Stomach (tissue), 4 donors: ENCODE results near the gene GARS1.

Experiments
- POLR2A ChIP-seq, 4 donors: fragments of 450-650 bp; IDR thresholded peaks; one replicate each; pipeline ENCODE4 v1.6.1; 2016; ENCODE audit warnings: antibody characterized with exemption in 4 of 4, control low read depth in 2 of 4, mild to moderate bottlenecking in 1 of 4, moderate library complexity in 1 of 4
- POLR2AphosphoS5 ChIP-seq, 3 donors: sonication (generic); formaldehyde crosslinking; IDR thresholded peaks; one replicate each; pipeline ENCODE4 v1.6.1; 2016; ENCODE audit warnings: antibody characterized with exemption in 3 of 3
- TF ChIP-seq, protein P1 (sequence below), 7 experiments: fragments of 450-650 bp in 4 of 7; fragments of 200-600 bp in 3 of 7; sonication (generic) in 3 of 7; IDR thresholded peaks; one replicate each; pipeline ENCODE4 v1.5.1; 2016 to 2019; ENCODE audit warnings: antibody characterized with exemption in 7 of 7, control low read depth in 2 of 7, mild to moderate bottlenecking in 1 of 7

- TF ChIP-seq, protein P1, sequence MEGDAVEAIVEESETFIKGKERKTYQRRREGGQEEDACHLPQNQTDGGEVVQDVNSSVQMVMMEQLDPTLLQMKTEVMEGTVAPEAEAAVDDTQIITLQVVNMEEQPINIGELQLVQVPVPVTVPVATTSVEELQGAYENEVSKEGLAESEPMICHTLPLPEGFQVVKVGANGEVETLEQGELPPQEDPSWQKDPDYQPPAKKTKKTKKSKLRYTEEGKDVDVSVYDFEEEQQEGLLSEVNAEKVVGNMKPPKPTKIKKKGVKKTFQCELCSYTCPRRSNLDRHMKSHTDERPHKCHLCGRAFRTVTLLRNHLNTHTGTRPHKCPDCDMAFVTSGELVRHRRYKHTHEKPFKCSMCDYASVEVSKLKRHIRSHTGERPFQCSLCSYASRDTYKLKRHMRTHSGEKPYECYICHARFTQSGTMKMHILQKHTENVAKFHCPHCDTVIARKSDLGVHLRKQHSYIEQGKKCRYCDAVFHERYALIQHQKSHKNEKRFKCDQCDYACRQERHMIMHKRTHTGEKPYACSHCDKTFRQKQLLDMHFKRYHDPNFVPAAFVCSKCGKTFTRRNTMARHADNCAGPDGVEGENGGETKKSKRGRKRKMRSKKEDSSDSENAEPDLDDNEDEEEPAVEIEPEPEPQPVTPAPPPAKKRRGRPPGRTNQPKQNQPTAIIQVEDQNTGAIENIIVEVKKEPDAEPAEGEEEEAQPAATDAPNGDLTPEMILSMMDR (IDR thresholded peaks at IDR 0.05), result no peak
- TF ChIP-seq POLR2AphosphoS5 (IDR thresholded peaks at IDR 0.05), result no peak
- TF ChIP-seq POLR2A (IDR thresholded peaks at IDR 0.05), result no peak
These were observed 584 bp upstream of the GARS1 start for GRCh38 chr7:30594048-30594539.
